ENCODE measurements around the gene TRRAP. TPM values are rescaled to one million over a fixed set of nuclear protein-coding genes. Genes with fewer than 3 reads are reported as not detected.

The TRRAP gene
- total RNA-seq, 5 donors from 2014 or later (not counting 1 experiment from before 2014, with no cell fraction given): 53.9 to 71.7 (median 65.8) TPM

DNA sequence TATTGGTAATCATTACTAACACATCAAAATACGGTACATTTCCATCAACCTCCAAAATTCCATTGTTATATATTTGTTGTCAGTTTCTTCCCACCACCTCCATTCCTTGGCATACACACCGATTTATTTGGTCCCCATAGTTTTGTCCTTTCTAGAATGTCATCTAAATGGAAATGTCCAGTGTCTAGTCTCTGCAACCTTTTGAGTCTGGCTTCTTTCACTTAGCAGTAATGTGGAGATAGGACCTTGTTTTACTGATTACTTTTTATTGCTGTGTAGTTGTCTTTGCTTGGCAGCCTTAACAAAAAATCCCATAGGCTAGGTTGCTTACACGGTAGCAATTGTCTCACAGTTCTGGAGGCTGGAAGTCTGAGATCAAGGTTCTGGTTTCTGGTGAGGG is 22.5 kb downstream of the TRRAP start:
- DNase-seq (no peak), ATAC-seq (replicated peaks in 1 of 4) (no peak)
- Mint-ChIP-seq H3K27ac (no peak overlapping the region), H3K4me3 (no peak overlapping the region), H3K36me3 (peaks cover 66% of the 10 kb centered on the region), H3K4me1 (peaks cover 0 to 6% (median 0%) of the 10 kb centered on the region in 3 donors), H3K9me3 (no peaks in the 10 kb centered on the region), H3K27me3 (no peaks in the 10 kb centered on the region)
- Histone ChIP-seq H3K36me3 (ENCODE audit: control insufficient read depth in 2 of 2, extremely low read depth in 1 of 2, insufficient read depth in 1 of 2, low read length in 1 of 2) (peaks cover 11 to 91% of the 10 kb centered on the region in 2 donors), H3K27ac (ENCODE audit: low read length) (no peak overlapping the region), H3K4me1 (ENCODE audit: control insufficient read depth in 1 of 2, extremely low read depth in 1 of 2, insufficient read depth in 2 of 2, low read length in 2 of 2) (no peaks in the 10 kb centered on the region), H3K27me3 (replicated peaks in 1 of 2; ENCODE audit: control insufficient read depth in 2 of 2, extremely low read depth in 1 of 2, insufficient read depth in 2 of 2, low read length in 1 of 2) (no peaks in the 10 kb centered on the region), H3K9me3 (no peaks in the 10 kb centered on the region), H3K4me3 (ENCODE audit: control insufficient read depth in 1 of 2, extremely low read depth in 1 of 2, low read length in 1 of 2) (no peak overlapping the region)
- ChIA-PET POLR2A (no interaction called here), CTCF (no interaction called here)
- WGBS (ENCODE audit: insufficient coverage): no CpG with 5 or more reads among the region's 3 CpGs

DNA sequence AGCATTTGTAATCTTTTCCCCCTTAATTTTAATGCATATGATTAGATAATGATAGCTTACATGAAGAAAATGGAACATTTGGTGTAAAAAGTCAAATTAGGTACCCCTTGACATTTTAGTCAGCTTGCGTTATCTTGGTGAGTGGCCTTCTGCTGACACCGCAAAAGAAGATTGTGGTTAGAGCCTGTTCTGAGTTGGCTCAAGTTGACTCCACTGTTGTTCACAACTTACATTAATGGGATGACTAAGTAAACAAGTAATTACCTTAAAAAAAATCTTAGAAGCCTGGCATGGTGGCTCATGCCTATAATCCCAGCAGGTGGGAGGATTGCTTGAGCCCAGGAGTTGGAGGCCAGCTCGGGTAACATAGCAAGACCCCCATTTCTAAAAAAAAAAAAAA is 24.2 kb downstream of the TRRAP start:
- DNase-seq (no peak), ATAC-seq (replicated peaks in 1 of 4) (no peak)
- Mint-ChIP-seq H3K9me3 (no peaks in the 10 kb centered on the region), H3K4me3 (no peak overlapping the region), H3K27me3 (no peaks in the 10 kb centered on the region), H3K27ac (no peak overlapping the region), H3K4me1 (peaks cover 0 to 6% (median 0%) of the 10 kb centered on the region in 3 donors), H3K36me3 (peaks cover 61% of the 10 kb centered on the region)
- no CpG with 5 or more reads among the region's 3 CpGs for WGBS (ENCODE audit: insufficient coverage)
- H3K27ac ChIP-seq (ENCODE audit: low read length): no peak overlapping the region
- H3K27me3 ChIP-seq (replicated peaks in 1 of 2; ENCODE audit: control insufficient read depth in 2 of 2, extremely low read depth in 1 of 2, insufficient read depth in 2 of 2, low read length in 1 of 2): no peaks in the 10 kb centered on the region
- POLR2A ChIA-PET: interaction anchor here in 1 of 2 donors (0.6 kb wide), 2 partner anchors 11 to 51 kb away, joined by 3 to 4 read pairs; no protein-coding TSS in a partner anchor
- no peak overlapping the region for H3K4me3 ChIP-seq (ENCODE audit: control insufficient read depth in 1 of 2, extremely low read depth in 1 of 2, low read length in 1 of 2)
- no peaks in the 10 kb centered on the region for H3K4me1 ChIP-seq (ENCODE audit: control insufficient read depth in 1 of 2, extremely low read depth in 1 of 2, insufficient read depth in 2 of 2, low read length in 2 of 2)
- peaks cover 11 to 90% of the 10 kb centered on the region in 2 donors for H3K36me3 ChIP-seq (ENCODE audit: control insufficient read depth in 2 of 2, extremely low read depth in 1 of 2, insufficient read depth in 1 of 2, low read length in 1 of 2)
- CTCF ChIA-PET: no interaction called here
- H3K9me3 ChIP-seq: no peaks in the 10 kb centered on the region

DNA sequence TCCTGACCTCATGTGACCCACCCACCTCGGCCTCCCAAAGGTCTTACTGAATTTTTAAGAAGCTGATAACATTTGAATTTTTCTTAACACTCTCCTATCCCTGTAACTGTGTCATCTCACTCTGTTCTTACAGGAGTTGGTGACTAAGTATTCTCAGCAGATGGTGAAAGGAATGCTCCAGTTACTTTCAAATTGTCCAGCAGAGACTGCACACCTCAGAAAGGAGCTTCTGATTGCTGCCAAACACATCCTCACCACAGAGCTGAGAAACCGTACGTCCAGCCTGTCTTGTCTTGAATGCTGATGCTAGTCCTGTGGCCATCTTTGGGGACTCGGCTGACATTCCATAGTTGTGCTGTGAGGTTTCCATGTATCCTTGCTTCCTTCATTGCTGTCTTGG is 24.9 kb downstream of the TRRAP start:
- DNase-seq (no peak), ATAC-seq (replicated peaks in 1 of 4) (no peak)
- Mint-ChIP-seq H3K9me3 (no peaks in the 10 kb centered on the region), H3K36me3 (peaks cover 63% of the 10 kb centered on the region), H3K4me3 (no peak overlapping the region), H3K4me1 (peaks cover 0 to 5% (median 0%) of the 10 kb centered on the region in 3 donors), H3K27me3 (no peaks in the 10 kb centered on the region), H3K27ac (no peak overlapping the region)
- ChIA-PET POLR2A (interaction anchor here in 1 of 2 donors (0.6 kb wide), 1 partner anchor 12 kb away, joined by 3 read pairs; no protein-coding TSS in a partner anchor), CTCF (no interaction called here)
- Histone ChIP-seq H3K27me3 (replicated peaks in 1 of 2; ENCODE audit: control insufficient read depth in 2 of 2, extremely low read depth in 1 of 2, insufficient read depth in 2 of 2, low read length in 1 of 2) (no peaks in the 10 kb centered on the region), H3K27ac (ENCODE audit: low read length) (no peak overlapping the region), H3K9me3 (no peaks in the 10 kb centered on the region), H3K4me3 (ENCODE audit: control insufficient read depth in 1 of 2, extremely low read depth in 1 of 2, low read length in 1 of 2) (no peak overlapping the region), H3K4me1 (ENCODE audit: control insufficient read depth in 1 of 2, extremely low read depth in 1 of 2, insufficient read depth in 2 of 2, low read length in 2 of 2) (no peaks in the 10 kb centered on the region), H3K36me3 (ENCODE audit: control insufficient read depth in 2 of 2, extremely low read depth in 1 of 2, insufficient read depth in 1 of 2, low read length in 1 of 2) (peaks cover 11 to 90% of the 10 kb centered on the region in 2 donors)
- WGBS (ENCODE audit: insufficient coverage): 100% methylated on average over 3 of the region's 4 CpGs

DNA sequence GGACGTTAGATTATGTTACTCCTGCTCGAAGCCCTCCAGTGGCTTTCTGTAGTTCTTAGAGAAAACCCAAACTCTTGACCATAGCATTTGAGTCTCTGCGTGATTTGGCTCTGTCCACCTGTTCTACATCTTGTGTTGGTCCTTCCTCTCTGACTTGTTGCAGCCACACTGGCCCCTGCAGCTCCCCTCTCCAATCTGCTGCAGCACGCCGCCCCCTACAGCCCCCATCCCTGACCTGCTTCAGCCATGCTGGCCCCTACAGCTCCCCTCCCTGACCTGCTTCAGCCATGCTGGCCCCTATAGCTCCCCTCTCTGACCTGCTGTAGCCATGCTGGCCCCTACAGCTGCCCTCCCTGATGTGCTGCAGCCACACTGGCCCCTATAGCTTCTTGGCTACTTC is 29.2 kb downstream of the TRRAP start:
- Mint-ChIP-seq H3K9me3 (no peaks in the 10 kb centered on the region), H3K4me3 (no peak overlapping the region), H3K27ac (no peak overlapping the region), H3K27me3 (no peaks in the 10 kb centered on the region), H3K4me1 (no peaks in the 10 kb centered on the region), H3K36me3 (peaks cover 63% of the 10 kb centered on the region)
- H3K27ac ChIP-seq (ENCODE audit: low read length): no peak overlapping the region
- H3K4me3 ChIP-seq (ENCODE audit: control insufficient read depth in 1 of 2, extremely low read depth in 1 of 2, low read length in 1 of 2): no peak overlapping the region
- no peaks in the 10 kb centered on the region for H3K9me3 ChIP-seq
- no peak for DNase-seq
- H3K4me1 ChIP-seq (ENCODE audit: control insufficient read depth in 1 of 2, extremely low read depth in 1 of 2, insufficient read depth in 2 of 2, low read length in 2 of 2): no peaks in the 10 kb centered on the region
- H3K27me3 ChIP-seq (replicated peaks in 1 of 2; ENCODE audit: control insufficient read depth in 2 of 2, extremely low read depth in 1 of 2, insufficient read depth in 2 of 2, low read length in 1 of 2): no peaks in the 10 kb centered on the region
- CTCF ChIA-PET: no interaction called here
- POLR2A ChIA-PET: interaction anchor here in 1 of 2 donors (0.9 kb wide), 1 partner anchor 9 kb away, joined by 7 read pairs; no protein-coding TSS in a partner anchor
- peaks cover 31 to 93% of the 10 kb centered on the region in 2 donors for H3K36me3 ChIP-seq (ENCODE audit: control insufficient read depth in 2 of 2, extremely low read depth in 1 of 2, insufficient read depth in 1 of 2, low read length in 1 of 2)
- WGBS (ENCODE audit: insufficient coverage): 98% methylated on average over 5 of the region's 5 CpGs
- no peak for ATAC-seq (replicated peaks in 1 of 4)

DNA sequence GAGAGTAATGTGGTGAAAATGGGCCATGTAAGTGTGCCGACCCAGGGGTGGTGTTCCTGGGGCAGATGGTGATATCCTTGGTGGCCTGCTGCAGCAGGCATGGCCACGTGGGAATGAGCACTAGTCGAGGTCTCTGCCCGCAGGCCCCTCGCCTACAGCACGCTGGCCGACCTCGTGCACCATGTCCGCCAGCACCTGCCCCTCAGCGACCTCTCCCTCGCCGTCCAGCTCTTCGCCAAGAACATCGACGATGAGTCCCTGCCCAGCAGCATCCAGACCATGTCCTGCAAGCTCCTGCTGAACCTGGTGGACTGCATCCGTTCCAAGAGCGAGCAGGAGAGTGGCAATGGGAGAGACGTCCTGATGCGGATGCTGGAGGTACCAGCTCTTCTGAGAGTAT is 30.3 kb downstream of the TRRAP start:
- no peak overlapping the region for H3K27ac ChIP-seq (ENCODE audit: low read length)
- peaks cover 35 to 94% of the 10 kb centered on the region in 2 donors for H3K36me3 ChIP-seq (ENCODE audit: control insufficient read depth in 2 of 2, extremely low read depth in 1 of 2, insufficient read depth in 1 of 2, low read length in 1 of 2)
- ChIA-PET CTCF (no interaction called here), POLR2A (interaction anchor here (0.6 to 1.1 kb wide), 3 partner anchors 10 to 48 kb away, joined by 6 to 9 read pairs (median 7); no protein-coding TSS in a partner anchor)
- no peaks in the 10 kb centered on the region for H3K27me3 ChIP-seq (replicated peaks in 1 of 2; ENCODE audit: control insufficient read depth in 2 of 2, extremely low read depth in 1 of 2, insufficient read depth in 2 of 2, low read length in 1 of 2)
- Mint-ChIP-seq H3K4me1 (no peaks in the 10 kb centered on the region), H3K9me3 (no peaks in the 10 kb centered on the region), H3K27ac (no peak overlapping the region), H3K36me3 (peaks cover 66% of the 10 kb centered on the region), H3K27me3 (no peaks in the 10 kb centered on the region), H3K4me3 (no peak overlapping the region)
- 99% methylated on average over 15 of the region's 19 CpGs for WGBS (ENCODE audit: insufficient coverage)
- H3K4me3 ChIP-seq (ENCODE audit: control insufficient read depth in 1 of 2, extremely low read depth in 1 of 2, low read length in 1 of 2): no peak overlapping the region
- DNase-seq (no peak), ATAC-seq (replicated peaks in 1 of 4) (no peak)
- H3K9me3 ChIP-seq: no peaks in the 10 kb centered on the region
- no peaks in the 10 kb centered on the region for H3K4me1 ChIP-seq (ENCODE audit: control insufficient read depth in 1 of 2, extremely low read depth in 1 of 2, insufficient read depth in 2 of 2, low read length in 2 of 2)

DNA sequence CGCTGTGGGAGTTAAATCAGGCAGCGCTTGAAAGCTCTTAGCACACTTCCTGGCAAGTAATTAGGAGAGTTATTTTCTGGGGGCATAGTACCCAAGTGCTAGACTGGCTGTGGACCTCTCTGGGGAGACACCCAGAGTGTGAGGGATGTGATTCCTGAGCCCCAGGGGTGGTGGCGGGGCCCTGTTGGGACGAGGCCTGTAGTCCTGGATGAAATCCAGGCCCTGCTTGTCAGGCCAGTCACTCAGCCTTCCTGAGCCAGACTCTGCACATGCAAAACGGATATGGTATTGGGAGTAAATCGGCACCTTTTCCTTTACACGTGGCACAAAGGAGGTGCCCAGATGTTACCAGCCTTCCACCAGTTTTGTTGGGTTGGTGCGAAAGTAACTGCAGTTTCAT is 31.2 kb downstream of the TRRAP start:
- CTCF ChIA-PET: no interaction called here
- Mint-ChIP-seq H3K9me3 (no peaks in the 10 kb centered on the region), H3K27ac (no peak overlapping the region)

DNA sequence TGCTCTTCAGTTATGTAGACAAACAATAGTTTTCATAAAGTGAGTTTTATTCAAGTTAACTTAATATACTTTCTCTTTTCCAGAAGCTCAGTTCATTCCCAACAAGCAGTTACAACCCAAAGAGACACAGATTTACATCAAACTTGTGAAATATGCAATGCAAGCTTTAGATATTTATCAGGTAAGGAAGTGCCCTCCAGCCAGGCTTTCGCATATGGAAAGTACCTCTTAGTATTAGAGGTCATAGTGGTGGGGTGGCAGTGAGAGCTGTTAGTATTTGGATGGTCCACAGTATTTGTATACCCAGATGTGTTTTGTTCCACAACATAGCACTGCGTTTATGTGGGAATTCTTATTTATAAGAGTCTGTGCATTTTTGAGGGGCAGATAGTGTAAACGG is 32.1 kb downstream of the TRRAP start:
- ChIA-PET CTCF (no interaction called here), POLR2A (no interaction called here)
- ATAC-seq (replicated peaks in 1 of 4) (no peak), DNase-seq (no peak)
- H3K27me3 Mint-ChIP-seq: no peaks in the 10 kb centered on the region
- no peaks in the 10 kb centered on the region for H3K4me1 Mint-ChIP-seq
- no peak overlapping the region for H3K27ac Mint-ChIP-seq
- no peaks in the 10 kb centered on the region for H3K4me1 ChIP-seq (ENCODE audit: control insufficient read depth in 1 of 2, extremely low read depth in 1 of 2, insufficient read depth in 2 of 2, low read length in 2 of 2)
- H3K4me3 Mint-ChIP-seq: no peak overlapping the region
- peaks cover 57% of the 10 kb centered on the region for H3K36me3 Mint-ChIP-seq
- WGBS (ENCODE audit: insufficient coverage): 100% methylated on average over 1 of the region's 3 CpGs
- no peaks in the 10 kb centered on the region for H3K27me3 ChIP-seq (replicated peaks in 1 of 2; ENCODE audit: control insufficient read depth in 2 of 2, extremely low read depth in 1 of 2, insufficient read depth in 2 of 2, low read length in 1 of 2)
- H3K9me3 Mint-ChIP-seq: no peaks in the 10 kb centered on the region
- no peak overlapping the region for H3K27ac ChIP-seq (ENCODE audit: low read length)
- no peak overlapping the region for H3K4me3 ChIP-seq (ENCODE audit: control insufficient read depth in 1 of 2, extremely low read depth in 1 of 2, low read length in 1 of 2)
- no peaks in the 10 kb centered on the region for H3K9me3 ChIP-seq
- H3K36me3 ChIP-seq (ENCODE audit: control insufficient read depth in 2 of 2, extremely low read depth in 1 of 2, insufficient read depth in 1 of 2, low read length in 1 of 2): peaks cover 30 to 81% of the 10 kb centered on the region in 2 donors

More for the DNA sequence above, 31.2 kb downstream of the TRRAP start:
- H3K27ac ChIP-seq (ENCODE audit: low read length): no peak overlapping the region
- POLR2A ChIA-PET: interaction anchor here in 1 of 2 donors (1.1 kb wide), 1 partner anchor 43 kb away, joined by 9 read pairs; no protein-coding TSS in a partner anchor
- no peak overlapping the region for H3K4me3 Mint-ChIP-seq
- no peaks in the 10 kb centered on the region for H3K9me3 ChIP-seq
- H3K4me1 Mint-ChIP-seq: no peaks in the 10 kb centered on the region
- H3K36me3 ChIP-seq (ENCODE audit: control insufficient read depth in 2 of 2, extremely low read depth in 1 of 2, insufficient read depth in 1 of 2, low read length in 1 of 2): peaks cover 35 to 91% of the 10 kb centered on the region in 2 donors
- no peak for DNase-seq
- WGBS (ENCODE audit: insufficient coverage): 100% methylated on average over 5 of the region's 8 CpGs
- ATAC-seq (replicated peaks in 1 of 4): no peak
- H3K27me3 Mint-ChIP-seq: no peaks in the 10 kb centered on the region
- H3K4me1 ChIP-seq (ENCODE audit: control insufficient read depth in 1 of 2, extremely low read depth in 1 of 2, insufficient read depth in 2 of 2, low read length in 2 of 2): no peaks in the 10 kb centered on the region
- H3K27me3 ChIP-seq (replicated peaks in 1 of 2; ENCODE audit: control insufficient read depth in 2 of 2, extremely low read depth in 1 of 2, insufficient read depth in 2 of 2, low read length in 1 of 2): no peaks in the 10 kb centered on the region
- no peak overlapping the region for H3K4me3 ChIP-seq (ENCODE audit: control insufficient read depth in 1 of 2, extremely low read depth in 1 of 2, low read length in 1 of 2)
- H3K36me3 Mint-ChIP-seq: peaks cover 66% of the 10 kb centered on the region
